Dermis blood vessel endothelial cell (primary cell): ENCODE results near the gene KLHL29. TPM values are rescaled to one million over a fixed set of nuclear protein-coding genes. Genes with fewer than 3 reads are reported as not detected.
A peak's percentile ranks its signal among the peaks of the same experiment; 100 is the strongest.

ENCODE experiments used
- DNase-seq: peaks from one replicate; pipeline ENCODE4 v3.0.0; 2010
- total RNA-seq: library from RNA; depleted of rRNA; stranded (reverse); fragments of >200 nt; gene quantifications from 2 replicates; pipeline ENCODE4 v1.2.3, GENCODE V29; 2014

Gene KLHL29
- total RNA-seq, 1 donor from 2014 or later: 3.7 TPM

GRCh38 chr2:23642516-23642915 lies 257.5 kb downstream of the KLHL29 start:
- DNase-seq: no peak

- no peak for DNase-seq
Observed at GRCh38 chr2:23645230-23645808, 260.3 kb downstream of the KLHL29 start.

- no peak for DNase-seq
Observed at GRCh38 chr2:23647563-23647962, 262.6 kb downstream of the KLHL29 start.

GRCh38 chr2:23649303-23649702 lies 264.3 kb downstream of the KLHL29 start:
- no peak for DNase-seq

- DNase-seq: peak; percentile 63
Observed at GRCh38 chr2:23649819-23650218, 264.8 kb downstream of the KLHL29 start.

- DNase-seq: peak; percentile 26
Observed at GRCh38 chr2:23651187-23652080, 266.5 kb downstream of the KLHL29 start.

GRCh38 chr2:23653326-23653725 lies 268.3 kb downstream of the KLHL29 start:
- no peak for DNase-seq

- no peak for DNase-seq
Observed at GRCh38 chr2:23654756-23655155, 269.8 kb downstream of the KLHL29 start.

- DNase-seq: no peak
Observed at GRCh38 chr2:23655934-23656596, 271.1 kb downstream of the KLHL29 start.

- peak; percentile 3 for DNase-seq
Observed at GRCh38 chr2:23656597-23656973, 271.6 kb downstream of the KLHL29 start.

- no peak for DNase-seq
Observed at GRCh38 chr2:23657371-23657770, 272.4 kb downstream of the KLHL29 start.

GRCh38 chr2:23657934-23658333 lies 273.0 kb downstream of the KLHL29 start:
- no peak for DNase-seq

GRCh38 chr2:23658466-23658942 lies 273.5 kb downstream of the KLHL29 start:
- peak; percentile 59 for DNase-seq

- no peak for DNase-seq
Observed at GRCh38 chr2:23659328-23659727, 274.3 kb downstream of the KLHL29 start.

- DNase-seq: no peak
Observed at GRCh38 chr2:23659773-23660172, 274.8 kb downstream of the KLHL29 start.

- DNase-seq: no peak
Observed at GRCh38 chr2:23660237-23660636, 275.3 kb downstream of the KLHL29 start.

- DNase-seq: no peak
Observed at GRCh38 chr2:23661276-23662050, 276.5 kb downstream of the KLHL29 start.

GRCh38 chr2:23662466-23662865 lies 277.5 kb downstream of the KLHL29 start:
- DNase-seq: no peak

- peak; percentile 33 for DNase-seq
Observed at GRCh38 chr2:23662941-23663920, 278.3 kb downstream of the KLHL29 start.

- DNase-seq: no peak
Observed at GRCh38 chr2:23664066-23664788, 279.2 kb downstream of the KLHL29 start.
